ENCODE measurements around the gene DLX4. TPM values are rescaled to one million over a fixed set of nuclear protein-coding genes. Genes with fewer than 3 reads are reported as not detected.

The DLX4 gene
- total RNA-seq: 1 to 10 TPM in 1 of 2 donors, under 1 TPM in 1; 0.51 to 2.2 TPM
- polyA plus RNA-seq: under 1 TPM; 0.45 to 0.93 TPM
- long read RNA-seq, donor 1, partial matches to known transcripts: 0 of 3 reads
- long read RNA-seq, donor 1, other reads (novel, unspliced or antisense): 0 of 3 reads
- long read RNA-seq, donor 2, partial matches to known transcripts: 0 of 2 reads
- long read RNA-seq, donor 2, other reads (novel, unspliced or antisense): 0 of 2 reads
- long read RNA-seq, donor 3, partial matches to known transcripts: 0 of 1 reads
- long read RNA-seq, donor 3, other reads (novel, unspliced or antisense): 0 of 1 reads
- long read RNA-seq, donor 4, partial matches to known transcripts: 0 of 1 reads
- long read RNA-seq, donor 4, other reads (novel, unspliced or antisense): 0 of 1 reads
- long read RNA-seq, donor 5, partial matches to known transcripts: 0 of 2 reads
- long read RNA-seq, donor 5, other reads (novel, unspliced or antisense): 0 of 2 reads

- ATAC-seq (ENCODE audit: insufficient read depth, low FRiP score): peak; percentile 49
- peaks cover 4 to 95% (median 91%) of the 10 kb centered on the region in 3 donors for H3K27me3 ChIP-seq (ENCODE audit: control insufficient read depth in 3 of 3, insufficient read depth in 3 of 3, low read length in 2 of 3)
- no peak within 1 kb of the TSS for H3K27ac ChIP-seq (ENCODE audit: low read depth in 1 of 2, low read length in 1 of 2)
- H3K4me3 ChIP-seq: peak within 1 kb of the TSS; percentile 40
- H3K9me3 ChIP-seq (ENCODE audit: control insufficient read depth in 4 of 4, insufficient read depth in 3 of 4, low read length in 3 of 4): peaks cover 0 to 2% (median 0%) of the 10 kb centered on the region in 4 donors
- no peak for DNase-seq
- no peak within 1 kb of the TSS for H3K9ac ChIP-seq (ENCODE audit: insufficient read depth in 1 of 2, low read length in 2 of 2)
- peaks cover 0 to 28% (median 8%) of the 10 kb centered on the region in 5 donors for H3K4me1 ChIP-seq (ENCODE audit: control insufficient read depth in 5 of 5, insufficient read depth in 5 of 5, low read length in 5 of 5)
- TF ChIP-seq CTCF (IDR thresholded peaks at IDR 0.05; ENCODE audit: control extremely low read depth, extremely low read depth): no peak
- 1 to 4% methylated on average over 43 to 45 of the region's 45 CpGs for WGBS, 2 donors
- no peaks in the 10 kb centered on the region for H3K36me3 ChIP-seq (ENCODE audit: control insufficient read depth in 4 of 4, insufficient read depth in 4 of 4, low read length in 4 of 4)
These were observed at the start of gene DLX4 for GRCh38 chr17:49969134-49969759. Gene DLX4, plus strand, starts transcription at chr17:49969190. Its CDS starts 279 bp downstream, at chr17:49969469.

GRCh38 chr17:49920030-49920769 lies 48.8 kb upstream of the DLX4 start:
- ATAC-seq (ENCODE audit: insufficient read depth, low FRiP score) (no peak), DNase-seq (no peak)
- H3K4me1 ChIP-seq (ENCODE audit: control insufficient read depth in 5 of 5, insufficient read depth in 5 of 5, low read length in 5 of 5): peaks cover 0 to 4% (median 0%) of the 10 kb centered on the region in 5 donors
- no peak for TF ChIP-seq CTCF (IDR thresholded peaks at IDR 0.05; ENCODE audit: control extremely low read depth, extremely low read depth)
- 87 to 91% methylated on average over 9 of the region's 9 CpGs for WGBS, 2 donors
- no peaks in the 10 kb centered on the region for H3K9me3 ChIP-seq (ENCODE audit: control insufficient read depth in 4 of 4, insufficient read depth in 3 of 4, low read length in 3 of 4)
- no peak overlapping the region for H3K4me3 ChIP-seq
- no peaks in the 10 kb centered on the region for H3K36me3 ChIP-seq (ENCODE audit: control insufficient read depth in 4 of 4, insufficient read depth in 4 of 4, low read length in 4 of 4)
- H3K9ac ChIP-seq (ENCODE audit: insufficient read depth in 1 of 2, low read length in 2 of 2): no peak overlapping the region
- H3K27ac ChIP-seq (ENCODE audit: low read depth in 1 of 2, low read length in 1 of 2): no peak overlapping the region
- H3K27me3 ChIP-seq (ENCODE audit: control insufficient read depth in 3 of 3, insufficient read depth in 3 of 3, low read length in 2 of 3): peaks cover 0 to 4% (median 0%) of the 10 kb centered on the region in 3 donors

GRCh38 chr17:49922095-49922494 lies 46.9 kb upstream of the DLX4 start:
- H3K27me3 ChIP-seq (ENCODE audit: control insufficient read depth in 3 of 3, insufficient read depth in 3 of 3, low read length in 2 of 3): no peaks in the 10 kb centered on the region
- no peak overlapping the region for H3K9ac ChIP-seq (ENCODE audit: insufficient read depth in 1 of 2, low read length in 2 of 2)
- no peaks in the 10 kb centered on the region for H3K9me3 ChIP-seq (ENCODE audit: control insufficient read depth in 4 of 4, insufficient read depth in 3 of 4, low read length in 3 of 4)
- H3K4me1 ChIP-seq (ENCODE audit: control insufficient read depth in 5 of 5, insufficient read depth in 5 of 5, low read length in 5 of 5): peaks cover 0 to 4% (median 0%) of the 10 kb centered on the region in 5 donors
- no peak for ATAC-seq (ENCODE audit: insufficient read depth, low FRiP score)
- H3K36me3 ChIP-seq (ENCODE audit: control insufficient read depth in 4 of 4, insufficient read depth in 4 of 4, low read length in 4 of 4): no peaks in the 10 kb centered on the region
- H3K4me3 ChIP-seq: no peak overlapping the region
- WGBS, 2 donors: 77% methylated on average over 4 of the region's 4 CpGs
- H3K27ac ChIP-seq (ENCODE audit: low read depth in 1 of 2, low read length in 1 of 2): no peak overlapping the region
- no peak for DNase-seq
- TF ChIP-seq CTCF (IDR thresholded peaks at IDR 0.05; ENCODE audit: control extremely low read depth, extremely low read depth): no peak

All from lung (tissue), 16 donors.